NCI-H446 treated with DMSO at 0.1 percent for 48 hours (cell line): ENCODE results near the gene BBOX1.
A peak's percentile ranks its signal among the peaks of the same experiment; 100 is the strongest.
"Not testable (repeated sequence)": the region's sequence is repeated elsewhere in the genome, so short reads cannot be mapped to it uniquely, and the experiment has no call there.

ENCODE experiments used
- DNase-seq: peaks from one replicate; lab custom pipeline; 2025; lab: John Stamatoyannopoulos, UW

Gene BBOX1

GRCh38 chr11:27040302-27041115 lies at the start of gene BBOX1:
BBOX1 (plus strand) TSS chr11:27040815; CDS start chr11:27055431, 14,616 bp downstream.
- no peak for DNase-seq

- peak; percentile 17 for DNase-seq
These were observed 48.5 kb upstream of the BBOX1 start for GRCh38 chr11:26992031-26992541.

- DNase-seq = no peak
These were observed 46.6 kb upstream of the BBOX1 start, which contains the start of gene FIBIN for GRCh38 chr11:26993965-26994457. FIBIN (plus strand) TSS chr11:26994112; CDS start chr11:26994527, 415 bp downstream.

- DNase-seq = no peak
These were observed 46.0 kb upstream of the BBOX1 start for GRCh38 chr11:26994631-26995095.

GRCh38 chr11:26995701-26996460 lies 44.7 kb upstream of the BBOX1 start:
- no peak for DNase-seq

GRCh38 chr11:26997378-26997777 lies 43.2 kb upstream of the BBOX1 start:
- no peak for DNase-seq

- not testable (repeated sequence) for DNase-seq
These were observed 39.4 kb upstream of the BBOX1 start for GRCh38 chr11:27001136-27001730.

GRCh38 chr11:27002431-27002830 lies 38.2 kb upstream of the BBOX1 start:
- no peak for DNase-seq

- no peak for DNase-seq
These were observed 37.8 kb upstream of the BBOX1 start for GRCh38 chr11:27002838-27003237.

GRCh38 chr11:27004103-27004502 lies 36.5 kb upstream of the BBOX1 start:
- no peak for DNase-seq

- DNase-seq = no peak
These were observed 31.6 kb upstream of the BBOX1 start for GRCh38 chr11:27008811-27009535.

GRCh38 chr11:27011560-27012233 lies 28.9 kb upstream of the BBOX1 start:
- DNase-seq = no peak

GRCh38 chr11:27012234-27012921 lies 28.2 kb upstream of the BBOX1 start:
- peak; percentile 51 for DNase-seq

- DNase-seq = no peak
These were observed 26.7 kb upstream of the BBOX1 start for GRCh38 chr11:27013781-27014361.

- DNase-seq = no peak
These were observed 21.6 kb upstream of the BBOX1 start for GRCh38 chr11:27018902-27019529.

- DNase-seq = peak; percentile 75
These were observed 19.9 kb upstream of the BBOX1 start for GRCh38 chr11:27020751-27021150.

GRCh38 chr11:27022659-27023251 lies 17.9 kb upstream of the BBOX1 start:
- DNase-seq = no peak

- DNase-seq = no peak
These were observed 15.8 kb upstream of the BBOX1 start for GRCh38 chr11:27024865-27025264.
